Tibial nerve (tissue), 4 donors: ENCODE data around the gene NMT2. TPM values are rescaled to one million over a fixed set of nuclear protein-coding genes. Genes with fewer than 3 reads are reported as not detected.

ENCODE experiments used
- DNase-seq, 2 donors: peaks; one replicate each; pipeline ENCODE4 v3.0.0-alpha.2; 2019; ENCODE audit warnings: low spot score in 2 of 2
- H3K27ac ChIP-seq, 4 donors: fragments of 200-600 bp; sonication (generic) in 3 of 4; one replicate each; pipeline ENCODE4 v1.5.1; 2017 to 2019; ENCODE audit warnings: mild to moderate bottlenecking in 1 of 4
- H3K27me3 ChIP-seq, 2 donors: fragments of 200-600 bp; sonication (generic) in 1 of 2; one replicate each; pipeline versions ENCODE4 v1.5.1 to v1.6.0; 2017 to 2019
- H3K36me3 ChIP-seq, 3 donors: fragments of 200-600 bp; sonication (generic); one replicate each; pipeline ENCODE4 v1.5.1; 2018 to 2019
- H3K4me1 ChIP-seq, 4 donors: fragments of 200-600 bp; sonication (generic) in 3 of 4; one replicate each; pipeline ENCODE4 v1.5.1; 2017 to 2019
- H3K4me3 ChIP-seq, 4 donors: fragments of 200-600 bp; sonication (generic) in 3 of 4; one replicate each; pipeline ENCODE4 v1.5.1; 2017 to 2019; ENCODE audit warnings: mild to moderate bottlenecking in 1 of 4, moderate library complexity in 1 of 4
- H3K9me3 ChIP-seq, 4 donors: fragments of 200-600 bp; sonication (generic) in 3 of 4; one replicate each; pipeline ENCODE4 v1.5.1; 2017 to 2019
- EP300 ChIP-seq, 2 donors: sonication (generic); formaldehyde crosslinking; IDR thresholded peaks; one replicate each; pipeline ENCODE4 v1.6.1; 2017; ENCODE audit warnings: antibody characterized with exemption in 2 of 2, mild to moderate bottlenecking in 1 of 2
- POLR2A ChIP-seq, 2 donors: fragments of 450-650 bp; IDR thresholded peaks; one replicate each; pipeline ENCODE4 v1.6.1; 2017; ENCODE audit warnings: antibody characterized with exemption in 2 of 2, mild to moderate bottlenecking in 2 of 2, moderate library complexity in 2 of 2
- WGBS, 2 donors: methylation state at CpG; one replicate each; pipeline ENCODE4 v1.1.5; 2018; 5-methylcytosine and 5-hydroxymethylcytosine counted together
- total RNA-seq, 4 donors: library from RNA; depleted of rRNA; stranded (reverse); fragments of >200 nt; gene quantifications; one replicate each; pipeline ENCODE4 v1.1.0, GENCODE V29; 2016
- TF ChIP-seq, protein P1 (sequence below), 5 experiments: fragments of 200-600 bp in 3 of 5; fragments of 450-650 bp in 2 of 5; sonication (generic) in 3 of 5; IDR thresholded peaks; one replicate each; pipeline ENCODE4 v1.5.1; 2016 to 2019; ENCODE audit warnings: antibody characterized with exemption in 5 of 5, mild to moderate bottlenecking in 3 of 5, moderate library complexity in 2 of 5

The NMT2 gene
- total RNA-seq, 4 donors from 2014 or later = 18.2 to 29.7 (median 24.0) TPM

DNA sequence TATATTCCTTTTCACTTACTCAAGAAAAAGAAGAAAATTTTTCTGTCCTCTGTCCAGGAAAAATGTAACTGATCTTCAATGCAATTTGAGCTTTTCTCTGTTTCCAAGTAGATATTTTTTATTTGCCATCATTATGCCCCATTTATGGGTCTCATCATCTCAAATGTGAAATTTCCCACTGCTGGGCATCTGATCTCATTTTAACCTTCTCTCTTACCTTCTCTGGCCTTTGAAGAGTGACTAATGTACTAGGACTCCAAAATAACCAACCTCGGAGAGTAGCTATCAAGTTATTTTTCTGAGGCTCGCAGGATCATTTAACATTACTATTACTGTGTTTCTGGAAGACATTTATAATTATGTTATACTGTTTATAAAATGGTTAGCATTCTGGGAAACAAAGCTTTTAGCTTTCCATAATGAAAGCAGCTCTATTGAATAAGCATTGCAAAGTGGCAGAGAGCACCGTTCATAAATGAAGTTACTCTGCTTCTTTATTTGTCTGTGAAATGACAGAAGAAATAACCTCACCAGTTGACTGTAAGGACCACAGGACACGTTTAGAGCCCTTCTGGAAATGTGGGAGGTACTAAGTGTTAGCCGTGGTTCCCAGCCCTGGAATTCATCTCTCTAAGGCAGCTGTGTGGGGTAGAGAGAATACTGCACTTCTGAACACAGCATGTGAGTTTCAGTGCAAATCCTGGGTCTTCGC, 33.3 kb upstream of the NMT2 start:
- Histone ChIP-seq H3K36me3 (peaks cover 0 to 4% (median 0%) of the 10 kb centered on the region in 3 donors), H3K4me1 (peaks cover 0 to 20% (median 3%) of the 10 kb centered on the region in 4 donors), H3K9me3 (no peaks in the 10 kb centered on the region), H3K27ac (no peak overlapping the region), H3K4me3 (no peak overlapping the region), H3K27me3 (no peaks in the 10 kb centered on the region)
- DNase-seq = no peak
- WGBS, 2 donors = 44 to 47% methylated on average over 6 of the region's 6 CpGs
- TF ChIP-seq, protein P1, sequence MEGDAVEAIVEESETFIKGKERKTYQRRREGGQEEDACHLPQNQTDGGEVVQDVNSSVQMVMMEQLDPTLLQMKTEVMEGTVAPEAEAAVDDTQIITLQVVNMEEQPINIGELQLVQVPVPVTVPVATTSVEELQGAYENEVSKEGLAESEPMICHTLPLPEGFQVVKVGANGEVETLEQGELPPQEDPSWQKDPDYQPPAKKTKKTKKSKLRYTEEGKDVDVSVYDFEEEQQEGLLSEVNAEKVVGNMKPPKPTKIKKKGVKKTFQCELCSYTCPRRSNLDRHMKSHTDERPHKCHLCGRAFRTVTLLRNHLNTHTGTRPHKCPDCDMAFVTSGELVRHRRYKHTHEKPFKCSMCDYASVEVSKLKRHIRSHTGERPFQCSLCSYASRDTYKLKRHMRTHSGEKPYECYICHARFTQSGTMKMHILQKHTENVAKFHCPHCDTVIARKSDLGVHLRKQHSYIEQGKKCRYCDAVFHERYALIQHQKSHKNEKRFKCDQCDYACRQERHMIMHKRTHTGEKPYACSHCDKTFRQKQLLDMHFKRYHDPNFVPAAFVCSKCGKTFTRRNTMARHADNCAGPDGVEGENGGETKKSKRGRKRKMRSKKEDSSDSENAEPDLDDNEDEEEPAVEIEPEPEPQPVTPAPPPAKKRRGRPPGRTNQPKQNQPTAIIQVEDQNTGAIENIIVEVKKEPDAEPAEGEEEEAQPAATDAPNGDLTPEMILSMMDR (IDR thresholded peaks at IDR 0.05) = no peak
- TF ChIP-seq POLR2A (IDR thresholded peaks at IDR 0.05) = no peak
- TF ChIP-seq EP300 (IDR thresholded peaks at IDR 0.05) = no peak

DNA sequence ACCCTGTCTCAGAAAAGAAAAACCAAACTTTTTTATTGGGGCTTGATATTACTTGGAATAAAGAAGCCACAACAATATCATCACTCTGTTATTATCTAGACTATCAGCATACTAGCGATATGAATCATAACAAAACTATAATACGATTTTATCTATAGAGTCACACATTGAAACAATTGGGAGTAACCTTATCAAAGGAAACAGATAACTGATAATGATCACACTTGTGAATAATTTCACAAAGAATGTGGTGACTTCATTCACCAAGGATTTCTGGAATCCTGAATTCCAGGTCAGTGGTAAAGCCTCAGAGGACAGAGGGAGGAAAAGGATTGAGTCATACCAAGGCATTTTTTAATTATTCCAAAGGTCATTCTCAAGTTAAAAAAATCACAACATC, 32.1 kb upstream of the NMT2 start:
- Histone ChIP-seq H3K4me3 (no peak overlapping the region), H3K27ac (no peak overlapping the region), H3K9me3 (no peaks in the 10 kb centered on the region), H3K4me1 (peaks cover 0 to 20% (median 3%) of the 10 kb centered on the region in 4 donors), H3K36me3 (no peaks in the 10 kb centered on the region), H3K27me3 (no peaks in the 10 kb centered on the region)
- TF ChIP-seq EP300 (IDR thresholded peaks at IDR 0.05) = peak in 1 of 2 donors; percentile 53
- TF ChIP-seq, protein P1 (IDR thresholded peaks at IDR 0.05) = no peak
- WGBS, 2 donors = 29 to 30% methylated on average over 2 of the region's 2 CpGs
- no peak for DNase-seq

DNA sequence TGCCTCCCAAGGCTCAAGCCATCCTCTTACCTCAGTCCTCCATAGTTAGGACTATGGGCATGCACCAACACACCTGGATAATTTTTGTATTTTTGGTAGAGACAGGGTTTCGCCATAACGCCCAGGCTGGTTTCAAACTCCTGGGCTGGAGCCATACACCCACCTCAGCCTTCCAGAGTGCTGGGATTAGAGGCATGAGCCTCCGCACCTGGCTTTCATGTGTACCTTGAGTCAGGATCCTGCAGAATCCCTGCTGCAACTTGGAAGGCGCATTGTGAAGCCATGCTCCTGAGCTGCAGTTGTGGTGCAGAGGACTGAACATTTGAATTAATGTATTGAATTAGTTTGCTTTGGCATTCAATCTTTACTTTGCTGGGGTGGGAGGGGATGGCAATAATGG, 29.4 kb upstream of the NMT2 start:
- TF ChIP-seq, protein P1 (IDR thresholded peaks at IDR 0.05) = no peak
- TF ChIP-seq EP300 (IDR thresholded peaks at IDR 0.05) = no peak
- no peak for TF ChIP-seq POLR2A (IDR thresholded peaks at IDR 0.05)
- no peaks in the 10 kb centered on the region for H3K36me3 ChIP-seq

DNA sequence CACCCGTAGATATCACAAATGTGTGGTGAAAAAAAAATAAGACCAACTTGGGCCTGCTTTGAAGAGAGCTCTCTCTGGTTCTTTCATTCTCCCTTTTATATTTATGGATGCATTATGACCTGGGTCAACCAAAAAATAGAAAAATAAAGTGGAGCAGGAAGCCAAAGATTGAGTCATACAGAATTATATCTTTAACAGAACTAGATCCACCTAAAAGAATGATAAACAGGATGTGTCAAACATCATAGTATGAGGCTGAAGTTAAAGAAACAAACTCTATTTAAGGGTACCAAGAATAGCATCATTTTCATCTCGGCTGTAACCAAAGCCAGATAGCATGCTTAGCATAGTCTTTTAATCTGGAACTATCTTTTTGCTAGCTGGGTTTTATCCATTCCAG, 28.8 kb upstream of the NMT2 start:
- no peak for TF ChIP-seq POLR2A (IDR thresholded peaks at IDR 0.05)
- TF ChIP-seq EP300 (IDR thresholded peaks at IDR 0.05) = no peak
- TF ChIP-seq, protein P1 (IDR thresholded peaks at IDR 0.05) = no peak
- WGBS, 2 donors = 50 to 62% methylated on average over 2 of the region's 2 CpGs

More for the DNA sequence above, 29.4 kb upstream of the NMT2 start:
- Histone ChIP-seq H3K27me3 (no peaks in the 10 kb centered on the region), H3K4me1 (peaks cover 0 to 20% (median 3%) of the 10 kb centered on the region in 4 donors), H3K4me3 (no peak overlapping the region), H3K27ac (no peak overlapping the region), H3K9me3 (no peaks in the 10 kb centered on the region)
- 87 to 93% methylated on average over 4 of the region's 4 CpGs for WGBS, 2 donors
- DNase-seq = no peak

DNA sequence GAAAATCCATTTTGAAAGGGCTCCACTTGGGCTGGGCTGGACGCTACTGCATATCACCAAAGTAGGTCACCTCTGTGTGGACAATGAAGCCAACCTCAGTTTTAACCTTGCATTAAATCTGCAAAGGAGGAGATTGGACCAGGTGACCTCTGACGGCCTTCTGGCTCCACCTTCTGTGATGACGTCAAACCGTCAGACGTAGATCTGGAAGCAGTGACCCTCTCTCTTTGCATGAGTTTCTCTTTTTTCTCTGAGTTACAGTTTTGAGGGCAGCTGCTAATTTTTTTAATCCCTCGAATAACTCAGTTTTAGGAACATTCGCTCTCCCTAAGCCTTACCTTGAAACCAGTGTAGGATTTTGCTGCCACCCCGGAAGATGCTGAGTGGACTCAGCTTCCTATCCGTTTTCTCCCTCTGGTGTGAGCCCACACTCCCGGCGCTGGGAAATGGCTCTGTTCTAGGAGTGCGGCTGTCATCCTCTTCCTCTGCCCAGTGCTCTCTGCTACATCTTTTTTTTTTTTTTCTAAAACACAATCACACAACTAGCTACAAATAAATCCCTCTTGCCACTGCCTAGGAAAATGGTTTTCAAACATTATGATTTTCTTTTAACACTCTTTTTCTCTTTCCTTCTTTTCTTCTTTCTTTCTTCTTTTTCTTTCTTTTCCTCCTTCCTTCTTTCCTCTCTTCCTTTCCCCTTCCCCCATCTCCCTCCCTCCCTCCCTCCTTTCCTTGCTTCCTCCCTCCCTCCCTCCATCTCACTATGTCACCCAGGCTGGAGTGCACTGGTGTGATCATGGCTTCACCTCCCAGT, 27.7 kb upstream of the NMT2 start:
- TF ChIP-seq EP300 (IDR thresholded peaks at IDR 0.05) (no peak), POLR2A (IDR thresholded peaks at IDR 0.05) (no peak)
- TF ChIP-seq, protein P1 (IDR thresholded peaks at IDR 0.05) = no peak
- Histone ChIP-seq H3K27ac (no peak overlapping the region), H3K4me3 (no peak overlapping the region), H3K36me3 (no peaks in the 10 kb centered on the region), H3K4me1 (peaks cover 0 to 7% (median 3%) of the 10 kb centered on the region in 4 donors), H3K9me3 (no peaks in the 10 kb centered on the region), H3K27me3 (no peaks in the 10 kb centered on the region)
- WGBS, 2 donors = 65 to 71% methylated on average over 12 of the region's 12 CpGs
- no peak for DNase-seq

More for the DNA sequence above, 28.8 kb upstream of the NMT2 start:
- Histone ChIP-seq H3K27me3 (no peaks in the 10 kb centered on the region), H3K9me3 (no peaks in the 10 kb centered on the region), H3K27ac (no peak overlapping the region), H3K36me3 (no peaks in the 10 kb centered on the region), H3K4me3 (no peak overlapping the region), H3K4me1 (peaks cover 0 to 18% (median 3%) of the 10 kb centered on the region in 4 donors)
- no peak for DNase-seq
